H1 (cell line): ENCODE results near the gene FBXL15. TPM values are rescaled to one million over a fixed set of nuclear protein-coding genes. Genes with fewer than 3 reads are reported as not detected.

ENCODE experiments used
- CTCF ChIA-PET: fragments of 300-600 bp; sonication (Branson Sonifier 250); formaldehyde crosslinking; loops from one replicate; lab custom pipeline; 2021; ENCODE audit not compliant: partially characterized antibody; lab: Charles Lee
- POLR2A ChIA-PET: fragments of 300-600 bp; sonication (Branson Sonifier 250); formaldehyde crosslinking; loops from one replicate; lab custom pipeline; 2021; ENCODE audit warnings: inconsistent platforms; ENCODE audit not compliant: partially characterized antibody; lab: Charles Lee
- DNase-seq, 2 experiments: peaks; one replicate each; pipeline versions ENCODE4 v3.0.0 to v3.0.0-alpha.2; 2010 to 2022; ENCODE audit warnings: low spot score in 2 of 2, low read depth in 1 of 2, mixed read lengths in 1 of 2
- FAIRE-seq: peaks from 2 replicates; lab custom pipeline; 2011; peaks lifted over from hg19 to GRCh38; lab: Jason Lieb, UNC
- H2AFZ ChIP-seq: 2 replicates; pipeline ENCODE4 v1.8.1; 2012; ENCODE audit warnings: low read length, inconsistent platforms
- H2AK5ac ChIP-seq: 2 replicates; pipeline ENCODE4 v1.6.1; 2013; ENCODE audit warnings: low read depth, low read length
- H2BK120ac ChIP-seq: replicated peaks from 2 replicates; pipeline ENCODE3; 2013; ENCODE audit warnings: low read depth, low read length, inconsistent platforms
- H2BK12ac ChIP-seq: 2 replicates; pipeline ENCODE4 v1.6.1; 2013; ENCODE audit warnings: low read depth, low read length
- H2BK15ac ChIP-seq: 2 replicates; pipeline ENCODE4 v1.6.1; 2013; ENCODE audit warnings: low read length
- H2BK20ac ChIP-seq: 2 replicates; pipeline ENCODE4 v1.6.1; 2013; ENCODE audit warnings: low read length
- H2BK5ac ChIP-seq: 2 replicates; pipeline ENCODE4 v1.6.1; 2013; ENCODE audit warnings: low read depth, low read length
- H3K14ac ChIP-seq: 2 replicates; pipeline ENCODE4 v1.6.1; 2013; ENCODE audit warnings: inconsistent platforms; ENCODE audit not compliant: insufficient read length
- H3K18ac ChIP-seq: 2 replicates; pipeline ENCODE4 v1.6.1; 2013; ENCODE audit warnings: low read length; ENCODE audit errors: extremely low read depth
- H3K23ac ChIP-seq: 2 replicates; pipeline ENCODE4 v1.6.1; 2013; ENCODE audit warnings: inconsistent platforms; ENCODE audit not compliant: insufficient read length
- H3K23me2 ChIP-seq: 2 replicates; pipeline ENCODE4 v1.6.1; 2013; ENCODE audit warnings: low read depth, low read length
- H3K27ac ChIP-seq: 2 replicates; pipeline ENCODE4 v1.6.1; 2011; ENCODE audit warnings: low read depth, low read length, inconsistent platforms
- H3K27me3 ChIP-seq, 4 experiments: replicated peaks in 1 of 4; 1 replicate in 1 of 4; 2 replicates in 3 of 4; pipeline versions ENCODE4 v1.6.1 to v1.8.1; 2011 to 2013; ENCODE audit warnings: low read length in 3 of 4, mild to moderate bottlenecking in 3 of 4, inconsistent platforms in 2 of 4, mixed read lengths in 2 of 4, moderate library complexity in 1 of 4; ENCODE audit not compliant: control insufficient read depth in 3 of 4, insufficient read depth in 3 of 4; ENCODE audit errors: extremely low read depth in 1 of 4
- H3K36me3 ChIP-seq, 4 experiments: 2 replicates each; pipeline versions ENCODE4 v1.6.1 to v1.8.1; 2011 to 2013; ENCODE audit warnings: mild to moderate bottlenecking in 4 of 4, low read length in 3 of 4, moderate library complexity in 2 of 4, control low read depth in 1 of 4, inconsistent platforms in 1 of 4; ENCODE audit not compliant: insufficient read depth in 4 of 4, control insufficient read depth in 2 of 4
- H3K4ac ChIP-seq: replicated peaks from 2 replicates; pipeline ENCODE3; 2013; ENCODE audit warnings: low read length, low read depth, mixed read lengths, inconsistent platforms; ENCODE audit not compliant: insufficient read length
- H3K4me1 ChIP-seq, 4 experiments: replicated peaks in 1 of 4; 1 replicate in 1 of 4; 2 replicates in 3 of 4; pipeline versions ENCODE4 v1.6.1 to v1.8.1; 2011 to 2013; ENCODE audit warnings: low read length in 3 of 4, inconsistent platforms in 2 of 4, mixed read lengths in 1 of 4; ENCODE audit not compliant: insufficient read depth in 4 of 4, control insufficient read depth in 3 of 4
- H3K4me2 ChIP-seq, 2 experiments: 2 replicates each; pipeline versions ENCODE4 v1.6.1 to v1.8.1; 2011 to 2013; ENCODE audit warnings: low read depth in 2 of 2, low read length in 2 of 2, control low read depth in 1 of 2, inconsistent platforms in 1 of 2, mild to moderate bottlenecking in 1 of 2; ENCODE audit not compliant: insufficient read depth in 1 of 2
- H3K4me3 ChIP-seq, 4 experiments: fragments of 200-600, 300-600 bp in 1 of 4; sonication (generic), shearing (Covaris generic), sonication (Bioruptor Twin) in 1 of 4; 2 replicates each; pipeline versions ENCODE4 v1.5.1 to v1.8.1; 2011 to 2016; ENCODE audit warnings: low read length in 4 of 4, low read depth in 3 of 4, control low read depth in 2 of 4, inconsistent platforms in 2 of 4, mild to moderate bottlenecking in 2 of 4, mixed read lengths in 1 of 4, moderate library complexity in 1 of 4; ENCODE audit not compliant: insufficient read depth in 2 of 4; ENCODE audit errors: extremely low read depth in 1 of 4
- H3K56ac ChIP-seq: replicated peaks from 2 replicates; pipeline ENCODE3; 2013; ENCODE audit warnings: low read depth, mild to moderate bottlenecking, mixed read lengths, low read length, inconsistent platforms; ENCODE audit not compliant: insufficient read length
- H3K79me1 ChIP-seq: 2 replicates; pipeline ENCODE4 v1.6.1; 2013; ENCODE audit warnings: low read depth, low read length, control low read depth
- H3K79me2 ChIP-seq, 2 experiments: 2 replicates each; pipeline versions ENCODE4 v1.6.1 to v1.8.1; 2012 to 2013; ENCODE audit warnings: low read length in 2 of 2, mild to moderate bottlenecking in 2 of 2, inconsistent platforms in 1 of 2; ENCODE audit not compliant: insufficient read depth in 2 of 2, control insufficient read depth in 1 of 2
- H3K9ac ChIP-seq, 4 experiments: replicated peaks in 1 of 4; 1 replicate in 1 of 4; 2 replicates in 3 of 4; pipeline versions ENCODE4 v1.6.1 to v1.8.1; 2011 to 2013; ENCODE audit warnings: low read depth in 3 of 4, low read length in 3 of 4, control low read depth in 2 of 4, mild to moderate bottlenecking in 2 of 4, moderate library complexity in 2 of 4, inconsistent platforms in 1 of 4; ENCODE audit errors: extremely low read depth in 1 of 4
- H3K9me3 ChIP-seq, 2 experiments: 2 replicates each; pipeline versions ENCODE4 v1.6.1 to v1.8.1; 2012 to 2013; ENCODE audit warnings: mild to moderate bottlenecking in 2 of 2, moderate library complexity in 2 of 2, control low read depth in 1 of 2, inconsistent platforms in 1 of 2, low read depth in 1 of 2, low read length in 1 of 2, mixed read lengths in 1 of 2; ENCODE audit not compliant: insufficient read depth in 2 of 2
- H4K20me1 ChIP-seq, 2 experiments: replicated peaks in 1 of 2; 2 replicates each; pipeline versions ENCODE3 to v1.8.1; 2011 to 2013; ENCODE audit warnings: inconsistent platforms in 2 of 2, low read length in 2 of 2, mild to moderate bottlenecking in 1 of 2; ENCODE audit not compliant: insufficient read depth in 2 of 2, control insufficient read depth in 1 of 2
- H4K5ac ChIP-seq: 2 replicates; pipeline ENCODE4 v1.6.1; 2013; ENCODE audit warnings: low read length, low read depth, mixed read lengths, inconsistent platforms; ENCODE audit not compliant: insufficient read length
- H4K8ac ChIP-seq: 2 replicates; pipeline ENCODE4 v1.8.0; 2013; ENCODE audit warnings: mild to moderate bottlenecking, moderate library complexity, low read length, inconsistent platforms; ENCODE audit not compliant: insufficient read depth; ENCODE audit errors: extremely low read depth
- H4K91ac ChIP-seq: replicated peaks from 2 replicates; pipeline ENCODE3; 2013; ENCODE audit warnings: low read length, mixed read lengths, inconsistent platforms; ENCODE audit not compliant: insufficient read length
- GTF2F1 ChIP-seq: IDR thresholded peaks from 2 replicates; pipeline ENCODE4 v1.6.1; 2012; ENCODE audit warnings: low read depth, low read length, improper control_type of control experiment, borderline replicate concordance
- HDAC6 ChIP-seq: IDR thresholded peaks from one replicate; pipeline ENCODE4 v1.7.1; 2012; ENCODE audit warnings: low read depth, mild to moderate bottlenecking, inconsistent platforms, low read length, moderate library complexity
- POLR2A ChIP-seq, 2 experiments: IDR thresholded peaks; 1 replicate in 1 of 2; 2 replicates in 1 of 2; pipeline ENCODE4 v1.6.1; 2011; ENCODE audit warnings: low read depth in 2 of 2, low read length in 2 of 2, mild to moderate bottlenecking in 2 of 2; ENCODE audit errors: control extremely low read depth in 1 of 2
- RXRA ChIP-seq: IDR thresholded peaks from 2 replicates; pipeline ENCODE4 v1.6.1; 2011; ENCODE audit warnings: low read depth, mild to moderate bottlenecking, low read length, moderate library complexity; ENCODE audit not compliant: insufficient read depth
- SP2 ChIP-seq: IDR thresholded peaks from 2 replicates; pipeline ENCODE4 v1.6.1; 2012; ENCODE audit warnings: mild to moderate bottlenecking, low read length, inconsistent platforms
- TAF1 ChIP-seq: IDR thresholded peaks from 2 replicates; pipeline ENCODE4 v1.6.1; 2011; ENCODE audit warnings: mild to moderate bottlenecking, low read depth, low read length
- TEAD4 ChIP-seq: IDR thresholded peaks from 2 replicates; pipeline ENCODE4 v1.6.1; 2012; ENCODE audit warnings: low read depth, low read length, inconsistent platforms, mixed read lengths
- WGBS, 2 experiments: shearing (Covaris generic) in 1 of 2; methylation state at CpG; one replicate each; pipeline versions ENCODE4 v1.1.6 to v1.1.7; 2013 to 2015; ENCODE audit warnings: low lambda C conversion rate in 2 of 2, mixed read lengths in 2 of 2, inconsistent platforms in 1 of 2, low coverage in 1 of 2, missing lambda C conversion rate in 1 of 2; ENCODE audit not compliant: insufficient replicate concordance in 2 of 2, insufficient coverage in 1 of 2, insufficient read length in 1 of 2; ENCODE audit errors: extremely low coverage in 1 of 2, missing lambda C conversion rate in 1 of 2; 5-methylcytosine and 5-hydroxymethylcytosine counted together
- polyA plus RNA-seq, 7 experiments: library from polyadenylated mRNA; depleted of rRNA in 3 of 7; stranded (reverse) in 5 of 7; unstranded in 2 of 7; fragments of >200 nt in 5 of 7; fragments of 200-250 nt in 2 of 7; gene quantifications; 1 replicate in 5 of 7; 2 replicates in 1 of 7; 4 replicates in 1 of 7; pipeline versions ENCODE4 v1.2.1 to v1.2.3, GENCODE V29; 2011 to 2013; ENCODE audit warnings: missing spikeins in 2 of 7, mixed read lengths in 2 of 7
- total RNA-seq: library from RNA; stranded (reverse); fragmentation: NEBNext Ultra II Directional; extraction: Animal tissue kit (Norgen Biotek cat#: 25700); gene quantifications from 2 replicates; pipeline ENCODE4 v1.2.1, GENCODE V29; 2021
- TF ChIP-seq, protein P1 (sequence below): IDR thresholded peaks from 2 replicates; pipeline ENCODE4 v1.6.1; 2011; ENCODE audit warnings: low read depth, mild to moderate bottlenecking, low read length; ENCODE audit not compliant: insufficient read depth

FBXL15 gene
- total and polyA plus RNA-seq, 2 of the 8 experiments (the other 6 are each of a cell fraction or from before 2014, with no cell fraction given) = 11.3 to 22.6 TPM

DNA sequence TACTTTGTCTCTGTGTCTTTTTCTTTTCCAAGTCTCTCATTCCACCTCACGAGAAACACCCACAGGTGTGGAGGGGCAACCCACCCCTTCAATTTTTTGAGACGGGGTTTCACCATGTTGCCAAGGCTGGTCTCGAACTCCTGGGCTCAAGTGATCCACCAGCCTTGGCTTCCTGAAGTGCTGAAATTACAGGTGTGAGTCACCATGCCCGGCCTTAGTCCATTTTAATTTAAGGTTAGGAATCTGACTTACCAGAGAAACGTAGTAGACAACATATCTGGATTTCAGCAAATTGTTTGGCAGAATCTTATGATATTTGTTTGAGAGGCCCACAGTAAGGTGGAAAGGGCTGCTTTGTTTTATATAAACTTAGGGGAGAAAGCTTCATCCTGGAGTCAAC lies 28.3 kb upstream of the FBXL15 start:
- WGBS, 2 experiments = 88% methylated on average over 5 of the region's 5 CpGs; no CpG with 5 or more reads in 1 of the 2 experiments
- Histone ChIP-seq H2BK5ac (no peak overlapping the region), H4K20me1 (peaks cover 3 to 12% of the 10 kb centered on the region in 2 experiments), H2BK20ac (no peak overlapping the region), H3K36me3 (peaks cover 0 to under 1% (median 0%) of the 10 kb centered on the region in 4 experiments; a peak in 2 of 8 replicates), H3K27ac (no peak overlapping the region), H3K18ac (no peak overlapping the region), H4K8ac (no peak overlapping the region), H3K4me2 (no peak overlapping the region), H3K9ac (no peak overlapping the region), H2BK15ac (no peak overlapping the region), H3K23ac (no peak overlapping the region), H3K4ac (no peak overlapping the region), H3K79me1 (no peaks in the 10 kb centered on the region), H3K4me1 (peaks cover 0 to 17% (median 9%) of the 10 kb centered on the region in 4 experiments; a peak in 6 of 7 replicates), H2BK120ac (no peak overlapping the region), H3K14ac (no peak overlapping the region), H4K5ac (no peak overlapping the region), H3K27me3 (peaks cover 0 to 22% (median 20%) of the 10 kb centered on the region in 4 experiments; a peak in 6 of 7 replicates), H2AFZ (no peak overlapping the region), H3K9me3 (no peaks in the 10 kb centered on the region), H3K79me2 (no peaks in the 10 kb centered on the region), H4K91ac (no peak overlapping the region), H3K23me2 (peaks cover 13% of the 10 kb centered on the region), H3K4me3 (no peak overlapping the region), H3K56ac (no peak overlapping the region), H2BK12ac (no peak overlapping the region), H2AK5ac (no peak overlapping the region)
- no peak for FAIRE-seq
- ChIA-PET POLR2A (interaction anchor here (3.9 to 5.8 kb wide), 2 partner anchors 13 to 29 kb away, joined by 25 to 33 read pairs; partner anchors contain the start of gene FBXL15), CTCF (interaction anchor here (0.6 to 16.4 kb wide), 10 partner anchors 13 to 222 kb away, joined by 3 to 357 read pairs (median 24); partner anchors contain the start of genes C10orf95, ELOVL3, FBXL15 and PSD)
- TF ChIP-seq TEAD4 = no peak
- TF ChIP-seq RXRA = no peak
- TF ChIP-seq SP2 = no peak
- no peak for TF ChIP-seq HDAC6
- TF ChIP-seq TAF1 = no peak
- TF ChIP-seq GTF2F1 = no peak
- no peak for TF ChIP-seq POLR2A (IDR thresholded peaks at IDR 0.05; ENCODE audit: control extremely low read depth in 1 of 2, low read depth in 2 of 2, low read length in 2 of 2)
- TF ChIP-seq, protein P1, sequence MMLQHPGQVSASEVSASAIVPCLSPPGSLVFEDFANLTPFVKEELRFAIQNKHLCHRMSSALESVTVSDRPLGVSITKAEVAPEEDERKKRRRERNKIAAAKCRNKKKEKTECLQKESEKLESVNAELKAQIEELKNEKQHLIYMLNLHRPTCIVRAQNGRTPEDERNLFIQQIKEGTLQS = no peak
- no peak for DNase-seq
